IPS DF 19.7 (cell line): ENCODE results near the gene MAN1B1.
"Not testable (repeated sequence)": the region's sequence is repeated elsewhere in the genome, so short reads cannot be mapped to it uniquely, and the experiment has no call there.

Experiments used
- DNase-seq: peaks from one replicate; pipeline ENCODE4 v3.0.0-alpha.2; 2013; ENCODE audit warnings: low read depth, low spot score

The MAN1B1 gene

GRCh38 chr9:137127301-137128157 is 40.7 kb downstream of the MAN1B1 start:
- DNase-seq = no peak

GRCh38 chr9:137128158-137128861 is 41.5 kb downstream of the MAN1B1 start:
- no peak for DNase-seq

GRCh38 chr9:137128862-137129455 is 42.2 kb downstream of the MAN1B1 start:
- no peak for DNase-seq

- peak; percentile 60 for DNase-seq
Measured at GRCh38 chr9:137129456-137130175, 42.8 kb downstream of the MAN1B1 start.

DNA sequence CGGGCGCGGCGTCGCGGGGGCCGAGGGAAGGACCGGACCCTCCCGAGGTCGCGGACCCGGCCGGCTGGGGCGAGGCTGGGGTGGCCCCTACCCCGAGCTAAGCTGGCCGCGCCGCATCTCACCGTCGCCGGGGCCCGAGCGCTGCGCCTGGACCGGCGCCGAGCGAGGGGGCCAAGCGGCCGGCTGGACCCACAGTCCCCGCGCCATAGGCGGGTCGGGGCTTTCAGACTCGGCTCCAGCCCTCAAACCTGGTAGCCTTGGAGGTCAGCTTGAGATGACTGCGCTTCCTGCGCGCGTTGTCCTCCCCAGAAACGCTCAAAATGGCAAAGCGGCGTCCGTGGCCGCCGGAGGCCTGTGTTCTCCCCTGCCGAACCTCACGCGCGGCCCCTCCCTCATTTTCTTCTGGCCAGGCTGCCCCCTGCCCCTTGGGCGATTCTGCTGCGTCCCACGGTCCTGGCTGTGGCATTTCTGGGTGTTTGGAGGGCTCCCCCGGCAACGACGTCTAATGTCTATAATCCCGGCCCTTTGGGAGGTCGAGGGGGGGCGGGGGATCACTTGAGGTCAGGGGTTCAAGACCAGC is 43.5 kb downstream of the MAN1B1 start:
- no peak for DNase-seq

- DNase-seq = no peak
Measured at GRCh38 chr9:137134191-137134590, 47.4 kb downstream of the MAN1B1 start.

GRCh38 chr9:137135154-137135553 is 48.4 kb downstream of the MAN1B1 start:
- not testable (repeated sequence) for DNase-seq

DNA sequence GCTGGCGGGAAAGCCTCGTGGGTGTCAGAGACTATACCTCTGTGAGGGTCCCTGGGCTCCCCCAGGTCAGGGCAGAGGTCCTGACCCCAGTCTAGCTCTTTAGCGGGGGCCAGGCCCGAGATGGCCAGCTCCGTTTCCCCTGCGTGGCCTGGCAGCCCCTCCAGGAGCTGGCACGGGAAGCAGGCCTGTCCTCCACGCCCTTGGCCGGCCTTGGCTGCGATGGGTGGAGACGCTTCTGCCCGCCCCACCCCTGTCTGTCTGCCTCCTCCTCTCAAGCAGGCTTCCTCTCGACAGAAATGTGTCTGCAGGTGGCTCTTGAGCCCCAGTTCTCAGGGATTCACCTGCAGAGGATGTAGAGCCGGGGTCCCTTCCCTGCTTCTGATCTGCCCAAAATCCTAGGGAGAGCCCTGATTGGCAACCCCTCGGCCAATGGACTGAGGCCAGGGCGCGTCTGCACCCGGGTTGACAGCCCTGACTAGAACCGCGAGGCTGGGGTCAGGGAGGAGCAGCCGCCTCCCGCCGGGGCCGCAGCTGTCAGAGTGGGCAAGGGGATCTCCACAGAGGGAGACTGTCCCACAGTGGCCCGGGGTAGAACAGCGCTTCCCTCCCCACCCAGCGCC is 49.6 kb downstream of the MAN1B1 start:
- no peak for DNase-seq

DNA sequence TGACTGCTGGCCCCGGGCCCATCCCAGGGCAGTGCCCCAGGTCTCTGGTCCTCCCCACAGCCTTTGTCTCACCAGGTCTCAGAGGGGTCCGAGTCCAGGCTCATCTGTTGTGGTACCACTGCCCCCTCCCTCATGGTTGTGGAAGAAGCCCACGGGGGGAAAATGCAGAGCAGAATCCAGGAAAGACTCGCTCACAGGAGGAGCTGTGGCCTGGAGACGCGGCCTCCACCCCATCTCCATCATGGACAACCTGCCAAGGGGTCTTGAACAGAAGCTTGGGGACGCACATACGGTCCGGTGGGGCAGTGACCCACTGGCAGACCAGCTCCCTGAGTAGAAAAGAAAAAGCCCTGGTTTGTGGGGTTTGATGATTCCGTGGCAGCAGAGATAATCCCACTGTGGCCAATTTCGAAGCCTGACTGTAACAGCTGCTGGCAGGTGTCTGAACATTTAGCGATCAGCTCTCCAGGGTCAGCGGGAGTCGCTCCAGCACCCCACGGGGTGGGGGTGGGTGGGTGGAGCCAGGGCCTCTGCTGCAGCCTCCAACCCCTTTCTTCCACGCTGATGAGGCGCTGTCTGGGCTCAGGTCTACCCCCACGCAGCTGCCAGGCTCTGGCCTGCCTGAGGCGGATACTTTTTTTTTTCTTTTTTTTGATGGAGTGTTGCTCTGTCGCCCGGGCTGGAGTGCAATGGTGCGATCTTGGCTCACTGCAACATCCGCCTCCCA is 50.3 kb downstream of the MAN1B1 start:
- no peak for DNase-seq

- DNase-seq = no peak
Measured at GRCh38 chr9:137138058-137138721, 51.4 kb downstream of the MAN1B1 start.

- no peak for DNase-seq
Measured at GRCh38 chr9:137138722-137139467, 52.1 kb downstream of the MAN1B1 start, which contains the start of gene GRIN1. Gene GRIN1 (plus strand): TSS chr9:137139154. CDS start chr9:137139487, 333 bp downstream.

- DNase-seq = no peak
Measured at GRCh38 chr9:137139468-137140150, 52.8 kb downstream of the MAN1B1 start.

GRCh38 chr9:137140151-137141012 is 53.6 kb downstream of the MAN1B1 start:
- no peak for DNase-seq

DNA sequence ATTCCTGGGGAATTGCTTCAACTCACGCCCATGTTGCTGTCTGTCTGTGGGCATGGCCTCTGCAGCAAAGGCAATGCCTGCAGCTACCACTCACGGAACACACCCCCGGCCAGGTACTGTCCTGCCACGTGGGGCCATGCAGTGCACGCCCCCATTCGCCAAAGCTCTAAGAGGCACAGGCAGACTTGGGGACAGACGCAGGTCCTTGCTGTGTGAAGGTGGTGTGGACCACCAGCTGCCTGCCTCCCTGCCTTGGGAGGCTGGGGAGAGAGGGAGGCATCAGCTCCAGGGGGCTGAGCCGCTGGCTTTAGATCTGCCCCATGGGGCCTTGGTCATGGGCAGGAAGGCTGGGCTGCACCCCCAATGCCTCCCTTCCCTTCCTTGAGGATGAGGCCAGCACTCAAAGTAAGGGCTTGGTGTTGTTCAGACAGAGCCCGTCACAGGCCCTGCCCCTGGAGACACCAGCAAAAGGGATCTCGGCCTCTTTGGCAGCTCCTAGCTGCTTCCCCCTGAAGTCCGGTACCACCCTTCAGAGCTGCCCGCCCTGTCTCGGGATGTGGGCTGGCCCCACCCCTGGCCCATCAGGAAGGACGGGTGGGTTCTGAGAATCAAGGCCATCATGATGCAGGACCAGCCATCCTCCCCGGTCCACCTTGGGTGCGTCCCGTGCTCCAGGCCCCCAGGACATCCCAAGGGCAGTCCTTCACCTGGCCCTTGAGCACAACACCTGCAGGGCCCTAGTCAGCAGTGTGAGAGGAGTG is 54.4 kb downstream of the MAN1B1 start:
- DNase-seq = no peak

DNA sequence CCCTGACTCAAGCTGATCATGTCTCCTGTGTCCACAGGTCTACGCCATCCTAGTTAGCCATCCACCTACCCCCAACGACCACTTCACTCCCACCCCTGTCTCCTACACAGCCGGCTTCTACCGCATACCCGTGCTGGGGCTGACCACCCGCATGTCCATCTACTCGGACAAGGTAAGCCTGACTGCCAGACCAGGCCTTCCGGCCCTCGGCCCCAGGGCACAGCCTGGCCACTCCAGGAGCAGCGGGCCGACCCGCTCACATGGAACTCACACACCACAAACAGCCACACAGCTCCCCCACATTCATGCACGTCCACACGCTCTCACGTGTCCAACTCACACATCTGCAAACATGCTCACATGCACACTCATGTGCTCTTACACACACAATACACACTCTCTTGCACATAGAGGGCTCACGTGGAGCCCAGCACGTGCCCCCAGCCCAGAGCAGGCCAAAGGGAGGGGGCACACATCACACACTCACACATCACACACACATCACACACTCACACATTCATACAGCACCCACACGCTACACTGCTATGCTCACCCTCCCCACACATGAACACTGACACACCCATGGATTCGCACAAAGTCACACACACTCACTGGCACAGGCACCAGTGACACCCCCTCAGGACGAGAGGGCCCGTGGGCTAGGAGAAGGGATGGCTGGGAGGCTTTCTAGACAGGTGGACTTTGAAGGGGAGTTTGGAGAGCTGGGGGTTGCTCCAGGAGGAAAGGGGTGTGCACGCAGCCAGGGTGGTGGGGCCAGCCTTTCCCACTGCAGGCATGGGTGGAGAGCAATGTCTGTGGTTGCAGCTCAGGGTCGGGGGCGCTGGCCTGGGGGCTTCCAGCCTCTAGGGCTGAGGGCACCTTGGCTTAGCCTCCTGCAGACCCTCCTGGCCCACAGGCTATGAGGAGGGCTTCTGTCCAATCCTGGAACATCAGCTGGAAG is 55.5 kb downstream of the MAN1B1 start:
- no peak for DNase-seq

DNA sequence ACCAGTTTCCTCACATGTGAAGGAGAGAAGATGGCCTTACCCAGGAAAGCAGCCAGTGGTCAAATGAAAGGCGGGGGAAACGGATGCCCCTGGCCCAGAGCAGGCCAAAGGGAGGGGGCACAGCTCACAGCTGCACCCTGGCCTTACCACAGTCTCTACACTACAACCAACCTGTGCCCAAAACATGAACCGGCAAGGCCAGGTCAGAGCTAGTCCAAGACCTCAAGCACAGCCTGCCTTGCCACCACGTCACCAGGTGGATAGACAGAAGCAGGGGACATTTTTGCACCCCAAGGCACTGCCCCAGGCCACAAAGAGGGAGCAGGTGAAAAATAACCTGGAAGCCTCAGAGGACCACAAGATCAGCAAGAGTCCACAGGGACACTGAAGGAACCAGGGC is 56.7 kb downstream of the MAN1B1 start:
- no peak for DNase-seq
